Liver (tissue), 9 donors: ENCODE results near the gene ME1. TPM values are rescaled to one million over a fixed set of nuclear protein-coding genes. Genes with fewer than 3 reads are reported as not detected.

Source experiments
- DNase-seq: peaks from one replicate; pipeline ENCODE4 v3.0.0-alpha.2; 2017; ENCODE audit warnings: low spot score
- H3K27ac ChIP-seq, 2 donors: one replicate each; pipeline ENCODE4 v1.7.0; 2013; ENCODE audit warnings: inconsistent platforms in 2 of 2, low read length in 2 of 2, control low read depth in 1 of 2, low read depth in 1 of 2, mild to moderate bottlenecking in 1 of 2
- H3K27me3 ChIP-seq, 4 donors: one replicate each; pipeline versions ENCODE4 v1.6.1 to v1.7.0; 2013; ENCODE audit warnings: low read length in 3 of 4, inconsistent platforms in 1 of 4, mild to moderate bottlenecking in 1 of 4, moderate library complexity in 1 of 4; ENCODE audit not compliant: control insufficient read depth in 4 of 4, insufficient read depth in 4 of 4
- H3K36me3 ChIP-seq, 4 donors: one replicate each; pipeline versions ENCODE4 v1.6.1 to v1.7.0; 2013; ENCODE audit warnings: low read length in 3 of 4, mild to moderate bottlenecking in 3 of 4, low read depth in 1 of 4, moderate library complexity in 1 of 4; ENCODE audit not compliant: control insufficient read depth in 4 of 4, insufficient read depth in 3 of 4
- H3K4me1 ChIP-seq, 4 donors: one replicate each; pipeline versions ENCODE4 v1.6.1 to v1.7.0; 2013; ENCODE audit warnings: low read length in 3 of 4, mild to moderate bottlenecking in 3 of 4, moderate library complexity in 1 of 4; ENCODE audit not compliant: control insufficient read depth in 4 of 4, insufficient read depth in 4 of 4
- H3K4me3 ChIP-seq, 3 donors: one replicate each; pipeline versions ENCODE4 v1.6.1 to v1.7.0; 2013; ENCODE audit warnings: low read length in 3 of 3, control low read depth in 1 of 3, low read depth in 1 of 3, mild to moderate bottlenecking in 1 of 3
- H3K9ac ChIP-seq, 2 donors: one replicate each; pipeline ENCODE4 v1.7.0; 2013; ENCODE audit warnings: low read length in 2 of 2, mild to moderate bottlenecking in 2 of 2, moderate library complexity in 2 of 2, control low read depth in 1 of 2, low read depth in 1 of 2
- H3K9me3 ChIP-seq, 4 donors: one replicate each; pipeline versions ENCODE4 v1.6.1 to v1.7.0; 2013; ENCODE audit warnings: low read length in 3 of 4; ENCODE audit not compliant: control insufficient read depth in 4 of 4
- ATF3 ChIP-seq: IDR thresholded peaks from 2 replicates; pipeline ENCODE4 v1.6.1; 2016; ENCODE audit warnings: antibody characterized with exemption
- CTCF ChIP-seq: fragments of 150-350 bp; IDR thresholded peaks from 2 replicates; pipeline ENCODE4 v1.5.1; 2017; ENCODE audit warnings: improper control_type of control experiment, low read depth, low read length; ENCODE audit not compliant: missing input control
- EGR1 ChIP-seq, 2 donors: IDR thresholded peaks; 2 replicates each; pipeline ENCODE4 v1.6.1; 2016 to 2018; ENCODE audit warnings: antibody characterized with exemption in 2 of 2, low read depth in 2 of 2
- FOXA1 ChIP-seq: IDR thresholded peaks from 2 replicates; pipeline ENCODE4 v1.6.1; 2016; ENCODE audit warnings: antibody characterized with exemption
- FOXA2 ChIP-seq: IDR thresholded peaks from 2 replicates; pipeline ENCODE4 v1.6.1; 2016; ENCODE audit warnings: antibody characterized with exemption
- GABPA ChIP-seq, 2 donors: IDR thresholded peaks in 1 of 2; conservative IDR thresholded peaks in 1 of 2; 2 replicates each; pipeline ENCODE4 v1.6.1; 2016; ENCODE audit warnings: antibody characterized with exemption in 2 of 2, mild to moderate bottlenecking in 1 of 2, moderate library complexity in 1 of 2
- HNF4A ChIP-seq, 2 donors: conservative IDR thresholded peaks; 2 replicates each; pipeline ENCODE4 v1.6.1; 2016; ENCODE audit warnings: antibody characterized with exemption in 2 of 2, mild to moderate bottlenecking in 2 of 2
- HNF4G ChIP-seq: IDR thresholded peaks from 2 replicates; pipeline ENCODE4 v1.6.1; 2016; ENCODE audit warnings: antibody characterized with exemption
- JUND ChIP-seq, 2 donors: IDR thresholded peaks; 2 replicates each; pipeline ENCODE4 v1.6.1; 2016; ENCODE audit warnings: antibody characterized with exemption in 2 of 2
- MAX ChIP-seq: IDR thresholded peaks from 2 replicates; pipeline ENCODE4 v1.6.1; 2016; ENCODE audit warnings: antibody characterized with exemption
- NR2F2 ChIP-seq: IDR thresholded peaks from 2 replicates; pipeline ENCODE4 v1.6.1; 2016; ENCODE audit warnings: antibody characterized with exemption
- RAD21 ChIP-seq, 2 donors: IDR thresholded peaks; 2 replicates each; pipeline ENCODE4 v1.6.1; 2016; ENCODE audit warnings: antibody characterized with exemption in 2 of 2, mild to moderate bottlenecking in 2 of 2
- REST ChIP-seq: IDR thresholded peaks from 2 replicates; pipeline ENCODE4 v1.6.1; 2016; ENCODE audit warnings: antibody characterized with exemption, mild to moderate bottlenecking
- RXRA ChIP-seq, 2 donors: IDR thresholded peaks; 2 replicates each; pipeline ENCODE4 v1.6.1; 2017 to 2018; ENCODE audit warnings: antibody characterized with exemption in 2 of 2, mild to moderate bottlenecking in 1 of 2
- SP1 ChIP-seq: IDR thresholded peaks from 2 replicates; pipeline ENCODE4 v1.6.1; 2018; ENCODE audit warnings: antibody characterized with exemption, mild to moderate bottlenecking
- TAF1 ChIP-seq: conservative IDR thresholded peaks from 2 replicates; pipeline ENCODE4 v1.6.1; 2016; ENCODE audit warnings: antibody characterized with exemption, mild to moderate bottlenecking
- YY1 ChIP-seq: IDR thresholded peaks from 2 replicates; pipeline ENCODE4 v1.6.1; 2016; ENCODE audit warnings: antibody characterized with exemption, mild to moderate bottlenecking
- ZBTB33 ChIP-seq: IDR thresholded peaks from 2 replicates; pipeline ENCODE4 v1.6.1; 2016; ENCODE audit warnings: antibody characterized with exemption
- polyA plus RNA-seq, 2 donors: library from polyadenylated mRNA; stranded (reverse) in 1 of 2; unstranded in 1 of 2; fragments of 200-250 nt in 1 of 2; fragments of >200 nt in 1 of 2; fragmentation: Nextera tagmentation in 1 of 2; extraction: Ambion mirVana in 1 of 2; gene quantifications; one replicate each; pipeline versions ENCODE4 v1.2.1 to v1.2.3, GENCODE V29; 2013 to 2015
- total RNA-seq, 2 donors: library from RNA; depleted of rRNA; stranded (reverse); fragments of >200 nt; gene quantifications; one replicate each; pipeline ENCODE4 v1.2.3, GENCODE V29; 2014
- donor health status: healthy.
- donor health status: healthy.
- donor health status: healthy.
- donor health status: healthy.
- donor health status: healthy.

ME1 gene
- total and polyA plus RNA-seq, 4 donors: 4.3 to 7.8 (median 5.5) TPM

GRCh38 chr6:83384751-83385150 lies 46.1 kb downstream of the ME1 start:
- DNase-seq: no peak
- no peaks in the 10 kb centered on the region for H3K27me3 ChIP-seq

More at GRCh38 chr6:83384751-83385150, 46.1 kb downstream of the ME1 start:
- no peaks in the 10 kb centered on the region for H3K4me1 ChIP-seq
- H3K9me3 ChIP-seq: no peaks in the 10 kb centered on the region
- H3K4me3 ChIP-seq: no peak overlapping the region
- no peaks in the 10 kb centered on the region for H3K36me3 ChIP-seq
- no peak for TF ChIP-seq TAF1
- TF ChIP-seq ATF3: no peak
- TF ChIP-seq CTCF: no peak
- TF ChIP-seq FOXA1: no peak
- no peak for TF ChIP-seq HNF4A (conservative IDR thresholded peaks at IDR 0.05)
- TF ChIP-seq SP1: no peak
- TF ChIP-seq HNF4G: no peak
- no peak for TF ChIP-seq GABPA (IDR thresholded peaks at IDR 0.05 in 1 of 2, conservative IDR thresholded peaks at IDR 0.05 in 1 of 2)
- TF ChIP-seq REST: no peak
- no peak for TF ChIP-seq NR2F2
- no peak for TF ChIP-seq JUND (IDR thresholded peaks at IDR 0.05)
- TF ChIP-seq FOXA2: no peak
- no peak for TF ChIP-seq EGR1 (IDR thresholded peaks at IDR 0.05; ENCODE audit: low read depth in 2 of 2)
- no peak for TF ChIP-seq YY1
- no peak for TF ChIP-seq RXRA (IDR thresholded peaks at IDR 0.05)
- no peak for TF ChIP-seq RAD21 (IDR thresholded peaks at IDR 0.05)
- no peak for TF ChIP-seq ZBTB33
- no peak for TF ChIP-seq MAX
- H3K27ac ChIP-seq: no peak overlapping the region
- no peak overlapping the region for H3K9ac ChIP-seq
